ENCODE data around the gene RPS27. TPM values are rescaled to one million over a fixed set of nuclear protein-coding genes. Genes with fewer than 3 reads are reported as not detected.

Gene RPS27
- total and polyA plus RNA-seq, 2 of the 13 experiments (the other 11 are each of a cell fraction or from before 2014, with no cell fraction given), result 3,737 to 9,964 TPM

- TF ChIP-seq, protein P1, sequence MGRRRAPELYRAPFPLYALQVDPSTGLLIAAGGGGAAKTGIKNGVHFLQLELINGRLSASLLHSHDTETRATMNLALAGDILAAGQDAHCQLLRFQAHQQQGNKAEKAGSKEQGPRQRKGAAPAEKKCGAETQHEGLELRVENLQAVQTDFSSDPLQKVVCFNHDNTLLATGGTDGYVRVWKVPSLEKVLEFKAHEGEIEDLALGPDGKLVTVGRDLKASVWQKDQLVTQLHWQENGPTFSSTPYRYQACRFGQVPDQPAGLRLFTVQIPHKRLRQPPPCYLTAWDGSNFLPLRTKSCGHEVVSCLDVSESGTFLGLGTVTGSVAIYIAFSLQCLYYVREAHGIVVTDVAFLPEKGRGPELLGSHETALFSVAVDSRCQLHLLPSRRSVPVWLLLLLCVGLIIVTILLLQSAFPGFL (CRISPR knock-in tag; IDR thresholded peaks at IDR 0.05), result no peak
- TF ChIP-seq HNRNPL (IDR thresholded peaks at IDR 0.05; ENCODE audit: low read depth, low read length) (no peak), NFRKB (IDR thresholded peaks at IDR 0.05) (no peak), TBP (CRISPR knock-in tag; IDR thresholded peaks at IDR 0.05) (no peak), JUND (CRISPR knock-in tag; IDR thresholded peaks at IDR 0.05) (no peak), TBX3 (IDR thresholded peaks at IDR 0.05; ENCODE audit: borderline replicate concordance) (peak; percentile 27; the same call in 1 of the 2 replicates), LCORL (IDR thresholded peaks at IDR 0.05) (no peak), LCORL (CRISPR knock-in tag; IDR thresholded peaks at IDR 0.05) (no peak), ZNF484 (CRISPR knock-in tag; IDR thresholded peaks at IDR 0.05; ENCODE audit: borderline replicate concordance, low read depth) (no peak), TRIM24 (CRISPR knock-in tag; IDR thresholded peaks at IDR 0.05) (no peak), CCDC6 (CRISPR knock-in tag; IDR thresholded peaks at IDR 0.05) (no peak; the same call in 1 of the 2 replicates), HNRNPK (IDR thresholded peaks at IDR 0.05; ENCODE audit: low read depth, low read length, poor library complexity, severe bottlenecking) (no peak), FLYWCH1 (CRISPR knock-in tag; IDR thresholded peaks at IDR 0.05) (no peak), ZSCAN5A (CRISPR knock-in tag; IDR thresholded peaks at IDR 0.05; ENCODE audit: borderline replicate concordance) (peak; percentile 36), ZNF7 (CRISPR knock-in tag; IDR thresholded peaks at IDR 0.05) (no peak), CREBL2 (CRISPR knock-in tag; IDR thresholded peaks at IDR 0.05; ENCODE audit: borderline replicate concordance) (peak; percentile 92; the same call in 1 of the 2 replicates), RNF219 (CRISPR knock-in tag; IDR thresholded peaks at IDR 0.05) (no peak), ARHGAP35 (CRISPR knock-in tag; IDR thresholded peaks at IDR 0.05; ENCODE audit: borderline replicate concordance) (peak; percentile 79), MYNN (CRISPR knock-in tag; IDR thresholded peaks at IDR 0.05; ENCODE audit: low read depth) (no peak), ZNF674 (CRISPR knock-in tag; IDR thresholded peaks at IDR 0.05; ENCODE audit: low read depth) (no peak)
- TF ChIP-seq, protein P2, sequence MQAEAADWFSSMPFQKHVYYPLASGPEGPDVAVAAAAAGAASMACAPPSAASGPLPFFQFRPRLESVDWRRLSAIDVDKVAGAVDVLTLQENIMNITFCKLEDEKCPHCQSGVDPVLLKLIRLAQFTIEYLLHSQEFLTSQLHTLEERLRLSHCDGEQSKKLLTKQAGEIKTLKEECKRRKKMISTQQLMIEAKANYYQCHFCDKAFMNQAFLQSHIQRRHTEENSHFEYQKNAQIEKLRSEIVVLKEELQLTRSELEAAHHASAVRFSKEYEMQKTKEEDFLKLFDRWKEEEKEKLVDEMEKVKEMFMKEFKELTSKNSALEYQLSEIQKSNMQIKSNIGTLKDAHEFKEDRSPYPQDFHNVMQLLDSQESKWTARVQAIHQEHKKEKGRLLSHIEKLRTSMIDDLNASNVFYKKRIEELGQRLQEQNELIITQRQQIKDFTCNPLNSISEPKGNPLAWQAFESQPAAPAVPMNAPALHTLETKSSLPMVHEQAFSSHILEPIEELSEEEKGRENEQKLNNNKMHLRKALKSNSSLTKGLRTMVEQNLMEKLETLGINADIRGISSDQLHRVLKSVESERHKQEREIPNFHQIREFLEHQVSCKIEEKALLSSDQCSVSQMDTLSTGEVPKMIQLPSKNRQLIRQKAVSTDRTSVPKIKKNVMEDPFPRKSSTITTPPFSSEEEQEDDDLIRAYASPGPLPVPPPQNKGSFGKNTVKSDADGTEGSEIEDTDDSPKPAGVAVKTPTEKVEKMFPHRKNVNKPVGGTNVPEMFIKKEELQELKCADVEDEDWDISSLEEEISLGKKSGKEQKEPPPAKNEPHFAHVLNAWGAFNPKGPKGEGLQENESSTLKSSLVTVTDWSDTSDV (CRISPR knock-in tag; IDR thresholded peaks at IDR 0.05), result no peak
These were observed 13.0 kb upstream of the RPS27 start, which contains the start of gene JTB (continued) for GRCh38 chr1:153977250-153978240.
